GF-D8 (cell line): ENCODE results near the gene QKI.
"Not testable (repeated sequence)": the region's sequence is repeated elsewhere in the genome, so short reads cannot be mapped to it uniquely, and the experiment has no call there.

ENCODE experiments used
- DNase-seq: peaks from one replicate; lab custom pipeline; 2025; lab: John Stamatoyannopoulos, UW

The QKI gene

DNA sequence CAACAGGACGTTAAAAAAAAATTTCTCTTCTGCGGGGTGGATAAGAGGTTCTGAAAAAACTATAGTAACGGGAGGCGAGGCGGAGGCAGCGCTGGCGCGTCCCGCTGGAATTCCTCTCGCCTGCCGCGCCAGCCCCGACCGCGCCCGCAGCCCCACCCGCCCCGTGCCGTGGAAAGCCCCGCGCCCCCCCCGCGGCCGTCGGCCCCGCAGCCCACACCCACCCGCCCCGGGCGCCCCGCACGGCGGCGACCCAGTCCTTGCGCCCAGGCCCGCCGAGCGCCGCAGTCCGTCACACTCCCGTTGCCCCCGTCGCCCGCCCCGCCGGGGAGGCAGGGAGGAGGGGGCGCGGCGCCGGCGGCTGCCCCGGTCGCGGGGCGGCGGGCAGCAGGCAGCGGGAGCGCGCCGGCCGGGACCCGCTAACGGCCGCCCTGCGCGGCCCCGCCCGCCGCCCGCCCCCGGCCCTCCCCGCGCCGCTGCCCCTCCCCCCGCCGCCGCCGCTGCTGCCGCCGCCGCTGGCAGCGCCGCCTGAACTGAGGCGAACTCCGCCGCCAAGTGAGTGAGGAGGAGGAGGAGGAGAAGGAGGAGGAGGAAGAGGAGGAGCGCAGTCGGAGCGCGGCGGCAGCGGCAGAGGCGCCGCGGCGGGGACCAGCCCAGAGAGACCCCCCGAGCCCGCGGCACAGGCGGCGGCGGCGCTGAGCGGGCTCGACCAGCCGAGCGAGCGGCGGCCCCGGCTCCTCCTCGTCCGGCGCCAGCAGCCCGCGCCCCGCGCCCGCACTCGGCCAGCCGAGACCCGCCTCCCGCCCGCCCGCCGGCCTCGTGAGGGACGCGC is at the start of gene QKI:
Gene QKI (plus strand): TSS at position 602 of the 829 bp plus-strand sequence. CDS start 476 bp downstream, outside the sequence.
- DNase-seq: peak; percentile 60

DNA sequence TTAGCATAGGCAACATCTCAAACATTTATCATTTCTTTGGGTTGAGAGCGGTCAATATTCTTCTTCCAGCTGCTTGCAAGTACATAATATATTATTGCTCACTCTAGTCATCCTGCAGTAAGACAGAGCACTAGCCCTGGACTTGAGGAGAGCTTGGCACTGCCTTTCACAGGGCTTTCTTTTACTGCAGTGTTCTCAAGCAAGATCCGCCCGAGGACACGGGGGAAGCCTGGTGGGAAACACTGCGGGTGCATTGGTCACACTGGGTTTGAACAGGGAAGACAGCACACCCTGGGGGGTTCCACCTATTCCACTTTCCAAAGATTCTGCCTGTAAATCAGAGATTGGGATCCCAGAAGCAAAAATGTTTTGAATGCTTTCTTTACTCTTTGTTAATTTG is 48.2 kb upstream of the QKI start:
- DNase-seq: no peak

DNA sequence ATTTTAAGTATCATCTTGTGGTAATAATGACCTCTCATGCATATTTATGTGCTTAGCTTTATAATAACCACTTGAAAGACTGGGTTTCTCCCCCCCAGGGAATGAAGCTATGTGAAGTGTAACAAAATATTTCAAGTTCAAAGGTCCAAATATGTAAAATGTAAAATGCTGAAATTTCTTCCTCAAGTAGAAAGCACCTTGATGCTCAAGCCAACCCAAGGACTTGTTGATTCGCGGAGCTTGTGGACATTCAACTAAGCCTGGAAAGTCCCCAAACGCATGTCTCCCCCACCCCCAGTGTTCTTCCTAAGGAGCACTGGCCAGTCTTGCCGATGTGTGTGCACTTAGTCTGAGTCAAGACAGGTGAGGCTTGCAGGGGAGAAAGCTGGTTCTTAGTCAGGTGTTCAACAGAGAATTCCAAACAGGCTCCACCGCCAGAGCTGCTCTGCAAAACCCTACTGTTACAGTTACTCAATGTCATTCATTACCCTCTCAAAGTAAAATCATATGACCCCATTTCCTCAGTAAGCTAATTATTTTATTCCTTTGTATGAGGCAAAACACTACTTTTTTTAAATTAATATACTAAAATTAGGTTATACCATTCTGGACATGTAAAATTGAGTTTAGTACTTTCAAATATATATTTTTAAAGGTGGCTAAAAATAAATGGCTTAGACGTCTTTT is 46.9 kb upstream of the QKI start:
- DNase-seq: no peak

DNA sequence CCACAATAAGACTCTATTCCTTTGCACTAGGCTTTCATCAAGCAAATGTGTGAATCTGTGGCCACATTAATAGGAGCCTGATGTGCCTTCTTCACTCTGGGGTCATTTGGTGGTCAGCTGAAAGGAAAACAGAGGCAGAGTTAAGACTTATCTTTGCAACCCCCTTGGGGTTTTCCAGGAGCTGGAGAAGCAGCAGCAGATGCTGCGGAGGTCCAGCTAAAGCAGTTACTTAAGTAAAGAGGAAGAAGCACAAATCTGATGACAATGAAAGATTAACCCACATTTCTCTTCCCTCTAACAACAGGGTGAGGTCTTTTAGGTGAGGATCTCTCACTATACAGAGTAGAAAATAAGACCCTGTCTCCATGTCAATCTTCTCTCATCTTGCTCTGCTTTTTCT is 45.4 kb upstream of the QKI start:
- no peak for DNase-seq

DNA sequence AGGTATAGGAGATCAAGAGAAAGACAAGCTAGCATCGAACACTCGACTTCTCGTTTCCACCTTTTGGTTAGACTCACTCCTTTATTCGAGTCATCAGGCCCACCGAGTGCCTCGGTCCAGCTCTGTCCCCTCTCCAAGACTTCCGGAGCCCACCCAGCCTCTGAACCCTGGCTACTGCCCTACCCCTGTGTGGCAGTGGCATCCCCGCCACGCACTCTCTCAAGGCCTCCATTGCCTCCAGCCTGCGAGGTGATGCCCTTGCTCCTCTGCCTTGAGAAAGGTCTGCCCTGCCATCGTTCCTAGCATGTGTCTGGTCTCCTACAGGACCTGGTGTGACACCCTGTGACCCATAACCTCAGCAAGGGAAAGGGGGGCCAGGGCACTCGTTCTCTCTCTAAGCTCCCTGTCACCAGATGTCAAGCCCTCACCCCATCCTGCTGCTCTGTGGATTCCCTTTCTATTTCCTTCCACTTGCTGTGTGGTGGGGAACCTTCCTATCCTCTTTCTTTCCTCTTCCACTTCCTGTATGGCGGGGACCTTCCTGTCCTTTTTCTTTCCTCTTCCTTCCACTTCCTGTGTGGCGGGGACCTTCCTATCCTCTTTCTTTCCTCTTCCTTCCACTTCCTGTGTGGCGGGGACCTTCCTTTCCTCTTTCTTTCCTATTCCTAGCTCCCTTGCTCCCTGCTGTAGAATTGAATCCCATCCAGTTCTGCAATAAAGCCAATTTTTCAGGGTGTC is 44.7 kb upstream of the QKI start:
- DNase-seq: no peak

DNA sequence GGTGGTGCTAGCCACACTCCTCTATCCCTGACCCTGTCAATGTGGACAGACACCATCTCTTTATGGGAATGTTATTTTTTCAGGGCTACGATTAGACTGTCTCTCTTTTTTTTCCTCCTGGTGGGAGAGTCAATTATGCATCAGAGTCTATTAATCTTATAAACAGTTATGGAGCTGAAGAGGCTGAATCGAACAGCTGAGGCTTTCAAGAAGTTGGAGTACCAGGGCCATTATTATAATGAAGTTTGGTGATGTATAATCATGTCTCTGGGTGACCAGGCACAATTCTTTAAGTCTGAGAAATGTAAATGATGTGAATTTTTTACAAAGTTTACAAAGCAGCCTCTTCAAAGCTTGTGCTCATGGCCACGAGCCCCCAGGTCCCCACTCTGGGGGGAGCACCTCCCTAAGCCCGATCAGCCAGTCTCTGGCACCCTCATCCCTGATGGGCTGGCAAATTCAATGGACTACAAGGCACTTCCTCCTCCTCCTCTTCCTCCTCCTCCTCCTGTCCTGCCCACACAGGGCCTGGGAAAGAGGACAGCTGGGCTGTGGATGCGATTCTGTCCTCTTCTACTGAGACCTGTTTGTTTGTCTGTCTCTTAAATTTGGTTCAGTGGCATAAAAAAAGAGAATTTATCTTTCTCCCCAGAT is 43.9 kb upstream of the QKI start:
- no peak for DNase-seq

DNA sequence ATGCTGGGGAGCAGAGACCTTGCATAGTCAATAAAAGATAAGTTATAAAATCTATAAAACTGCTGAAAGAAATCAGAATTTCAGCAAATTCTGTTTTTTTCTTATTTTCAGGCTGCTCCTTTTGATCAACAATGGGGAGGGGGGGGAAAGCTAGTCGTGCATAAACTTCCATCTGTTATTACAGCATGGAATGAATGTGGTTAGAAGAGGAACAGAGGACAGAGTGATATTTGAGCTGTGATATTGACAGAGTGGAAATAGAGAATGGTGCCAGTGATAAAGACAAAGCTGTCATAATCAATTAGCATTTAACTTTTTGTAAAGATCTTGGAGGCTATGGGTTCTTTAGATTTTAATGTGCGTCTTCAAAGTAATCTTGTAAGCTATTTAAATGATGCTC is 43.4 kb upstream of the QKI start:
- no peak for DNase-seq

DNA sequence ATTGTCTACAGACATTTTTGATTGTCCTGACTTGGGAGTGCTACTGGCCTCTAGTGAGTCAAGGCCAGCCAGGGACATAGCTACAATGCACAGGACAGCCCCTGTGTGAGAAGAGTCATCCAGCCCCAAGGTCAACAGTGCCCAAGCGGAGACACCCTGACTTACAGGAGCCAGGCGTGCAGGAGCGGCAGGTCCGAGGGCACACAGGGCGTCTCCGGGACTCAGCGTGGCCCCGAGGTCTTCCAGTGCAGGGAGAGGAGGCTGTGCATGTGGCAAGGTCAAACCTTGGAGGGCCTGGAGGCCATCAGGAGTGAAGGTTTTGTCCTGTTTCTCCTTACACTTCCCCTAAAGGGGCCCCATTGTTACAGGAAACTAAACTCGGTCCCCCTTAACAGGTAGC is 41.3 kb upstream of the QKI start:
- DNase-seq: no peak

DNA sequence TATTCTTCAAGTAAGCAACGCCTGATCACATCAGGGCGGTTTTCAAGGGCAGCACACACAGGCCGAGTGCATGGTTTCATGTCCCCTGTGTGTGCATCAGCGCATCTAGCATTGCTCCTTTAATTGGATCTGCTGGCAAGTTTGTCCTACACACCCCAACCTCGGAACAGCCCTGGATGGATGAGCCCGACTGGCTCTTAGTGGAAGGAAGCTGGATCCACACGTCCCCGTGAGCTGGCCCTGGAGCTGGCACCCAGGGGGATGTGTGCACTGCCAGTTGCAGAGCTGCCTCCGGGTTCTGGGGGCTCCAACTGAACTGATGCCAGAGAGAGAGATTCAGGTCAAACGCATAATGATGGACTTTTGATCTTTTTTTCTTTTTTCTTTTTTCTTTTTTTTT is 39.2 kb upstream of the QKI start:
- DNase-seq: no peak

DNA sequence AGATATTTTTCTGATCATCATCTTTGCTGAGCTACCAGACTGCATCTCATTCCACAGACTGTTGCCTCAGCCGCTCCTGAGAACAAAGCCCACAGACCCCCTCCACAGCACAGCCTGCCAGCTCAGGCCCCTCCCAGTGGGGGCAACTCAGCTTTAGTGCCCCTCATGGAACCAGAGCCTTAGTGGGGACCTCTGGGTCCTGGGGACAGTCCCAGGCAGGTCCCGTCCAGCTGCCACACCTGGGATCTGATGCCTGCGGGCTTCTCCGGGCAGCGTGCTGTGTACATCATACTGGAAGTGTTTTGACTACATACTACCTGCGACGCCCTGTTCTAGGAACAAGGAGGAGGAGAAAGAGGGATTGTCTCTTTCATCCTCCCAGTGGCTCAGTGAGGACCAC is 38.3 kb upstream of the QKI start:
- no peak for DNase-seq

DNA sequence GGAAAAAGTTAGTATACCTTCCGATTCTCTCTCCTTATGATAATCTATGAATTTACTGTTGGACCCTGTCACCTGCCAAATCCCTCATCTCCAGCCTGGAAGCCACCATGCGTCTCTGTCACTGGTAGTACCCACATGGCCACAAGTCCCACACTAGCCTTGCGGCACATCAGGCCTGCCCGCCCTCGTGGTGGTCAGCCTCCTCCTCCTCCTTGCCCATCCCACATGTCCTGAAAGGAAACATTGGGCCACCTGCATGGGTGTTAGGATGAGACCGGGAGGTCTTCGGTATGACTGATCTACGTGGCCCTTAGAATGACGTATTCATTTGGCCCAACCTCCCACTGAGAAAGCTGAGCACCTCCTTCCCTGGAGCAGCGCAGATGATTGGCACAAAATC is 37.0 kb upstream of the QKI start:
- DNase-seq: no peak

DNA sequence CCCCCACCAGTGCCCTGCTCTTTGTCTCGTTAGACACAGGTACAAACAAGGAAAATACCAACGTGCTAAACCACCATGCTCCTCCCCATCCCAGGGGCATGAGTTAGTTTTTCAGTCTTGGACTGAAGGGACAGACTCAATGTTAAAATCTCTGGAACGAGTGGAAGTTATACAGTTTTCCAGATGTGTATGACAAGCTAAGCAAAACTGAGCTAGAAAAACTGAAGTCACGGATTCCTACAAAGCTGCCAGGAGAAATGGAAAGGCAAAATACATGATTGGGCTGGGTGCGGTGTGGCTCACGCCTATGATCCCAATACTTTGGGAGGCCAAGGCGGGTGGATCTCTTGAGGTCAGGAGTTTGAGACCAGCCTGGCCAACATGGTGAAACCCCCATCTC is 34.3 kb upstream of the QKI start:
- no peak for DNase-seq

DNA sequence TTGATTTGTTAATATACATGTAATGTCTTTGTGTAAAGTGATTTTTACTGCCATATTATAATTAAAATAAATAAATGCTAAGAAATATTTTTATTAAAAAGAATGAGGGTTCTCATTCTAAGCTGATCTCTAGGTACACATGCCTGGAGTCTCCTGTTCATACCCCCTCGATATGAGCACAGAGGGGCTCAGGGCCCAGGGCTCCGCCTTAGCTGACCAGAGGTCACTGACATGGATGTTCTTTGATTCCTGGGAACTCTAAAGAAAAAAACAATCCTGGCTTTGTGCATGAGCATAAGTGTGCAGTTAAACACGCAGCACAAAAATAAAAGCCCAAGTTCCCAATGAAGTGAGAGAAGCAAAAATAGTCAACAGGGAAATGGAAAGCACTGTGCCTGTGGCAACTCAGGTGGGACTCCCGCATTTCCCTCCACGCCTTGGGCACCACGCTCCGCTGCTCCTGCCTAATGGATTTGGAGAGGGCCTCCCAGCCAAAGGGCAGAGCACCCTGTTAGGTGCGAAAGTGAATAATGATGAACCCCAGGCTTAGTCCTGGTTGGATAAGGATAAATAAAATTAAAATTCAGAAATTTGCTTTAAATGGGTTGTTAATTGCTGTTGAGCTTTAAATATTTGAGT is 33.3 kb upstream of the QKI start:
- no peak for DNase-seq

DNA sequence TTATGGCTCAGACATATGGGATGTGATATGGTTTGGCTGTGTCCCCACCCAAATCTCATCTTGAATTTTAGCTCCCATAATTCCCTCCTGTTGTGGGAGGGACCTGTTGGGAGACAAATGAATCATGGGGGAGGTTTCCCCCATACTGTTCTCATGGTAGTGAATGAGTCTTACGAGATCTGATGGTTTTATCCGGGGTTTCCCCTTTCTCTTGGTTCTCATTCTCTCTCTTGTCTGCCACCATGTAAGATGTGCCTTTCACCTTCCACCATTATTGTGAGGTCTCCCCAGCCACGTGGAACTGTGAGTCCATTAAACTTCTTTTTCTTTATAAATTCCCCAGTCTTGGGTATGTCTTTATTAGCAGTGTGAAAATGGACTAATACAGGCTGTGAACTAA is 31.1 kb upstream of the QKI start:
- DNase-seq: not testable (repeated sequence)

DNA sequence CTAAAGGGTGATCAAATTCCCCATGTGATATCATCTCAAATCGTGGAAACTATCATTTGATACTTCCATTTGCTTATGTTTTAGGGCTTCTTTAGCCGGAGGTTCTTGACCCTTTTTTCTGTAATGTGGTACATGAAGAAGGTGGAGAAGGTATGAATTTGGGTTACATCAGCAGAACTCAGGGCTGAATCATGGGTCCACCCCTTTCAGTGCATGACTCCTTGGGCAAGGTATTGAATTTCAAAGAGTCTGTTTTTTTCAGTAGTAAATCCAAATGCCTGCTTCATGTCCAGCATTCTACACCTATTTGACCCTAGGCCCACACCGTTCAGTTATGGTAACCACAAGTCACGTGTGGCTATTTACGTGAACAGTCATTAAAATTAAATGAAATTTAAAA is 30.6 kb upstream of the QKI start:
- no peak for DNase-seq

DNA sequence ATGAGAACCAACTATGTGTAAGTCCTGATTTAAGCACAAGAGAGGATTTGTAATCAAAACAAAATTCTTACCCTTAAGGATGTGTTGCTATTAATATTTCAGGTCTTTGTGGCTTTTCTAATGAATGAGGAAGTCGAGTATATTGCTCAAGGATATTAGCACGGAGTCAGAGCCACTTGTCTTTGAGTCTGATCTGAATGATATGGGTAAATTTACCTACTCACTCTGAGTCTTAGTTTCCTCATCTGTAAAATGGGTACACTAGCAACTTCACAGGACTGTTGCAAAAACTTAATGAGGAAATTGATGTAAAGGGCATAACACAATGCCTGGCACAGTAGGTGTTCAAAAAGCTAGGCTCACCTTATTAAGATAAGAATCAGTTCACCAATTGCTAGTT is 30.0 kb upstream of the QKI start:
- DNase-seq: no peak

DNA sequence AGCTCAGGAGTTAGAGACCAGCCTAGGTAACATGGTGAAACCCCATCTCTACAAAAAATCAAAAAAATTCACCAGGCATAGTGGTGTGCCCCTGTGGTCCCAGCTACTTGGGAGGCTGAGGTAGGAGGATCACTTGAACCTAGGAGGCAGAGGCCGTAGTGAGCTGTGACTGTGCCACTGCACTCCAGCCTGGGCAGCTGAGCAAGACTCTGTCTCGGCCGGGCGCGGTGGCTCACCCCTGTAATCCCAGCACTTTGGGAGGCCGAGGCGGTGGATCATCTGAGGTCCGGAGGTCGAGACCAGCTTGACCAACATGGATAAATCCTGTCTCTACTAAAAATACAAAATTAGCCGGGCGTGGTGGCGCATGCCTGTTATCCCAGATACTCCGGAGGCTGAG is 29.0 kb upstream of the QKI start:
- not testable (repeated sequence) for DNase-seq

DNA sequence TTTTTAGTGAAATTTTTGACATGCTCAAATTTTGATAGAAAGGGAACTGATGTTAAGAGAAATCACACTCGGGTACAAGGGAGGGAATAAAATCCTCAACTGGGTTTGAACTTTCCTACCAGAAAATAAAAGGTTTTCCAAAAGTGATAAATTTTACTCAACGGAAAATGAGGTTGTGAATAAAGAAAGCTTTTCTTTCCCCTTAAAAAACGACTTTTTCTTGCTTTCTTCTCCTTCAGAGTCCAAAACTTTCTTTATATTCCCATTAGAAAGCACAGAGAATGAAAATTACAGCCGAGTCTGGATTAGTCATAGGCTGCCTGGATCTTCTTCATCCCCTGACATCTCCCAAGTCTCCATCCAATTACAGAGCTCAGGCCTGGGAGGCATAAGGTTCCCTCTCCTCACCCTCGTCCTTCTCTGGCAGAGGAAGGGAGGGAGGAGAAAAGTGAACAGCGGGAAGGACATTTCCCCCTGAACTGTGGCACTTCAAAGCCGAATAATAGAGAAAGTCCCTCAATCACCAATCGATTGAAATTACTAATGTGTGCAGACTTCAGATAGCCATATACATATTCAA is 28.1 kb upstream of the QKI start:
- DNase-seq: no peak

DNA sequence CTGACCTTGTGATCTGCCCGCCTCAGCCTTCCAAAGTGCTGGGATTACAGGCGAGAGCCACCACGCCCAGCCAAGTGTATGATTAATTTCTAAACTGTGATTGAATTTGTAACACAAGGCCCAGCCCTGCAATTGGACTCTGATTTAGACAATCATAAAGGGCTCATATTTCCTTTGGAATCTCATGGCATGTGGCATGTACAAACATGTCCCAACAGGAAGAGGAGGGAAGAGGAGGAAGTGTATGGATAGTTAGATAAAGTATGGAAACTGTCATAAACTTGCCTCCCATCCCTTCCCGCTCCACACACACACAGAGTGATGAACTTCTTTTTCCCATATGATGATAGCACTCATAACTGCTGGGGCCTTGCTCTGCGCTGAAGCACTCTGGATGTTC is 27.2 kb upstream of the QKI start:
- no peak for DNase-seq

DNA sequence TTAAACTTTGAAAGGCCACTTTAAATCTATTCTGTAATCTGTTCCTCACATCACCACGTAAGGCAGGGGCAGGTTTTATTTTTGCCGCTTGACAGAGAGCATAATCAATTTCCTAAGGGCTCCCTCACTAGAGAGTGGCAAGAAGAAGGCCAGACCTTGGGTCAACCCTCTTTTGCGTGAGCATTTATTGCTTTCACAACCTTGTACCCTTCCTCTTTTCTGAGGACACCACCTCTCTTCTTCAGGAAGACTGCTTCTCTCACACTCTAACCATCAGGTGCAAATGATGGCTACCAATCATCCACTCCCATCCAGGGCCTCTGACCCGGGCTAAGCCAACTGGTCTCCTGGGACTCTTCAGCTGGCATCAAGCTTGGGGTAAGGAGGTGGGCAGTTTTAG is 25.2 kb upstream of the QKI start:
- no peak for DNase-seq

DNA sequence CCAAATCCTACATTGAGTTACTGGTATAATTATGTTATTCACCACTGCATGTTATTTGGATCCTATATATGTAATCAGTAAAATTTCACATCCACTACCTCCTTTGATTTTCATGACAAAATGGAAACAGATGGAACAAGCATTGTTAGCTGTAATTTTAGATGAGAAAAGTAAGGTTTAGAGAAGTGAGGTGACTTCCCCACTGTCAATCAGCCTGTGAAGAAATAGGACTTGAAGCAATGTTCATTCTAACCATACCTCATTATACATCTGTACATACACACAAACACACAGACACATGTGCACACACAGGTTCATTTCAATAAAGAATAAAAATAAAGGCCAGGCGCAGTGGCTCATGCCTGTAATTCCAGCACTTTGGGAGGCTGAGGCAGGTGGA is 23.7 kb upstream of the QKI start:
- DNase-seq: no peak

DNA sequence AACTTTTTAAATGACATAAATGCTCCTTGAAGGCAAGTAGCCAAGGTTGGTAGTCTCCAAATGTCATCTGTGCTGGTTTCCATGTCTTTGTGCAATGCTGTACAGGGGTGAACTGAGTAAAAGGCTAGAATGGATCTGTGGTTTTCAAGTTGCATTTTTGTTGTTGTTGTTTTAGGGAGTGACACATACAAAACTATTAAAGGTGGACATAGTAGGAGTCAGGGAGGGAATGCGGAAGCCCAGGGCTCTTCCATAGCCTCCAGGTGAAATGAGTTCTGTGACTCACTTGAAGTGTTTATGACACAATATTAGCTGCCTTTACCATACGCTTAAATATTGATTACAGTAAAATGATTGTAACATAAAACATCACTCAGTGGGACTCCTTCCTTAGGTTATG is 22.5 kb upstream of the QKI start:
- DNase-seq: no peak
